ENCODE measurements around the gene HSD17B1. TPM values are rescaled to one million over a fixed set of nuclear protein-coding genes. Genes with fewer than 3 reads are reported as not detected.

HSD17B1 gene
- total RNA-seq, 1 donor from 2014 or later, result 0.64 TPM

- peaks cover 14% of the 10 kb centered on the region for H3K27me3 Mint-ChIP-seq (ENCODE audit: unreplicated experiment)
- no peak for TF ChIP-seq CTCF (IDR thresholded peaks at IDR 0.05; ENCODE audit: unreplicated experiment)
- peak overlapping the region; percentile 73 for H3K4me3 Mint-ChIP-seq (ENCODE audit: unreplicated experiment)
- H3K36me3 Mint-ChIP-seq (ENCODE audit: low read depth, unreplicated experiment), result peaks cover 31% of the 10 kb centered on the region
- DNase-seq (ENCODE audit: low spot score), result peak; percentile 59
- peak overlapping the region; percentile 99 for H3K27ac Mint-ChIP-seq (ENCODE audit: unreplicated experiment)
- H3K4me1 Mint-ChIP-seq (ENCODE audit: unreplicated experiment), result peaks cover 66% of the 10 kb centered on the region
- H3K9me3 Mint-ChIP-seq (ENCODE audit: unreplicated experiment), result no peaks in the 10 kb centered on the region
Measured at GRCh38 chr17:42519546-42520491, 32.9 kb upstream of the HSD17B1 start.

- TF ChIP-seq CTCF (IDR thresholded peaks at IDR 0.05; ENCODE audit: unreplicated experiment), result peak; percentile 40
- Mint-ChIP-seq H3K27ac (ENCODE audit: unreplicated experiment) (peak overlapping the region; percentile 99), H3K36me3 (ENCODE audit: low read depth, unreplicated experiment) (peaks cover 29% of the 10 kb centered on the region), H3K4me1 (ENCODE audit: unreplicated experiment) (peaks cover 68% of the 10 kb centered on the region), H3K4me3 (ENCODE audit: unreplicated experiment) (peak overlapping the region; percentile 73), H3K27me3 (ENCODE audit: unreplicated experiment) (peaks cover 14% of the 10 kb centered on the region), H3K9me3 (ENCODE audit: unreplicated experiment) (no peaks in the 10 kb centered on the region)
- peak; percentile 57 for DNase-seq (ENCODE audit: low spot score)
Measured at GRCh38 chr17:42520540-42520951, 32.2 kb upstream of the HSD17B1 start.

GRCh38 chr17:42521036-42521435 lies 31.7 kb upstream of the HSD17B1 start:
- Mint-ChIP-seq H3K4me3 (ENCODE audit: unreplicated experiment) (peak overlapping the region; percentile 37), H3K9me3 (ENCODE audit: unreplicated experiment) (no peaks in the 10 kb centered on the region), H3K4me1 (ENCODE audit: unreplicated experiment) (peaks cover 67% of the 10 kb centered on the region), H3K27me3 (ENCODE audit: unreplicated experiment) (peaks cover 14% of the 10 kb centered on the region), H3K27ac (ENCODE audit: unreplicated experiment) (peak overlapping the region; percentile 99), H3K36me3 (ENCODE audit: low read depth, unreplicated experiment) (peaks cover 25% of the 10 kb centered on the region)
- no peak for TF ChIP-seq CTCF (IDR thresholded peaks at IDR 0.05; ENCODE audit: unreplicated experiment)
- no peak for DNase-seq (ENCODE audit: low spot score)

GRCh38 chr17:42521666-42522262 lies 31.0 kb upstream of the HSD17B1 start:
- no peak for DNase-seq (ENCODE audit: low spot score)
- Mint-ChIP-seq H3K4me1 (ENCODE audit: unreplicated experiment) (peaks cover 64% of the 10 kb centered on the region), H3K9me3 (ENCODE audit: unreplicated experiment) (no peaks in the 10 kb centered on the region), H3K27me3 (ENCODE audit: unreplicated experiment) (peaks cover 14% of the 10 kb centered on the region), H3K27ac (ENCODE audit: unreplicated experiment) (peak overlapping the region; percentile 99), H3K36me3 (ENCODE audit: low read depth, unreplicated experiment) (peaks cover 25% of the 10 kb centered on the region), H3K4me3 (ENCODE audit: unreplicated experiment) (peak overlapping the region; percentile 65)
- no peak for TF ChIP-seq CTCF (IDR thresholded peaks at IDR 0.05; ENCODE audit: unreplicated experiment)
